ENCODE data around the gene GPR26.

GRCh38 chr10:123706236-123706635, 40.1 kb downstream of the GPR26 start:
- no peak for TF ChIP-seq POLR2A (IDR thresholded peaks at IDR 0.05; ENCODE audit: low read depth)
- TF ChIP-seq CTCF (IDR thresholded peaks at IDR 0.05) = no peak
- TF ChIP-seq EP300 (IDR thresholded peaks at IDR 0.05) = no peak
- TF ChIP-seq POLR2AphosphoS5 (IDR thresholded peaks at IDR 0.05) = no peak
